ENCODE measurements around the gene MKKS. TPM values are rescaled to one million over a fixed set of nuclear protein-coding genes. Genes with fewer than 3 reads are reported as not detected.

The MKKS gene
- total and polyA plus RNA-seq, 2 donors (not counting 1 experiment from before 2014, with no cell fraction given): 6.0 to 12.6 TPM

DNA sequence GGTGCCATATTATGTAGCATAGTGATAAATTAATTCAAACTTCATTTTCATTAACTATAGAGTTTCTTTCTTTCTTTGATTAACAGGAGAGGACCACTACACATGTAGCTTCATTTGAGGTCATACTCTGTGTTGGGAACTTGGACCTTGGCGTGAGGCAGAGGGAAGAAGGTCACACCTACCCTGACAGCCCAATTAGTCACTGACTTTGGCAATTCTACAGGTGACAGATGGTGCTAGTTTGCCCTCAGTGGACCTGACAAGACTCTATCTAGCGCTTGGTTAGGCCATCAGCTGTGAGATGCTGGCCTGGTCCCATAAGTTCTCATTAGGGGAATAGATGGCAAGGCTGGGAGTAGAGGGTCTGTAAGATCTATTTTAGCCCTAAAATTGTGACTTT, 15.2 kb upstream of the MKKS start:
- intact Hi-C loops (cut with micrococcal nuclease): no loop called here
- no peak for TF ChIP-seq EZH2 (IDR thresholded peaks at IDR 0.05; ENCODE audit: borderline replicate concordance, insufficient read depth, low read depth, low read length, poor library complexity, severe bottlenecking)
- TF ChIP-seq, protein P1, sequence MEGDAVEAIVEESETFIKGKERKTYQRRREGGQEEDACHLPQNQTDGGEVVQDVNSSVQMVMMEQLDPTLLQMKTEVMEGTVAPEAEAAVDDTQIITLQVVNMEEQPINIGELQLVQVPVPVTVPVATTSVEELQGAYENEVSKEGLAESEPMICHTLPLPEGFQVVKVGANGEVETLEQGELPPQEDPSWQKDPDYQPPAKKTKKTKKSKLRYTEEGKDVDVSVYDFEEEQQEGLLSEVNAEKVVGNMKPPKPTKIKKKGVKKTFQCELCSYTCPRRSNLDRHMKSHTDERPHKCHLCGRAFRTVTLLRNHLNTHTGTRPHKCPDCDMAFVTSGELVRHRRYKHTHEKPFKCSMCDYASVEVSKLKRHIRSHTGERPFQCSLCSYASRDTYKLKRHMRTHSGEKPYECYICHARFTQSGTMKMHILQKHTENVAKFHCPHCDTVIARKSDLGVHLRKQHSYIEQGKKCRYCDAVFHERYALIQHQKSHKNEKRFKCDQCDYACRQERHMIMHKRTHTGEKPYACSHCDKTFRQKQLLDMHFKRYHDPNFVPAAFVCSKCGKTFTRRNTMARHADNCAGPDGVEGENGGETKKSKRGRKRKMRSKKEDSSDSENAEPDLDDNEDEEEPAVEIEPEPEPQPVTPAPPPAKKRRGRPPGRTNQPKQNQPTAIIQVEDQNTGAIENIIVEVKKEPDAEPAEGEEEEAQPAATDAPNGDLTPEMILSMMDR (IDR thresholded peaks at IDR 0.05): no peak
- peaks cover 37% of the 10 kb centered on the region for H3K79me2 ChIP-seq (ENCODE audit: control insufficient read depth, insufficient read depth, low read length)
- no peak overlapping the region for H3K9ac ChIP-seq (ENCODE audit: low read length)
- no peak overlapping the region for H2AFZ ChIP-seq (ENCODE audit: insufficient read depth, low read depth, low read length, poor library complexity, severe bottlenecking)
- H3K4me1 ChIP-seq (ENCODE audit: control insufficient read depth in 2 of 2, insufficient read depth in 2 of 2, low read length in 2 of 2): peaks cover 7 to 18% of the 10 kb centered on the region in 2 donors
- H3K27me3 ChIP-seq (replicated peaks in 1 of 4; ENCODE audit: control extremely low read depth in 1 of 4, control insufficient read depth in 3 of 4, insufficient read depth in 4 of 4, low read length in 3 of 4): no peaks in the 10 kb centered on the region
- H3K27ac Mint-ChIP-seq: no peak overlapping the region
- H3K27ac ChIP-seq (ENCODE audit: low read length in 2 of 2): no peak overlapping the region
- H3K9me3 ChIP-seq (ENCODE audit: control extremely low read depth in 1 of 3, control insufficient read depth in 2 of 3, insufficient read depth in 1 of 3, low read length in 2 of 3): no peaks in the 10 kb centered on the region
- CTCF ChIA-PET: no interaction called here
- no peaks in the 10 kb centered on the region for H3K36me3 ChIP-seq (replicated peaks in 1 of 2; ENCODE audit: control extremely low read depth in 1 of 2, control insufficient read depth in 1 of 2, extremely low read depth in 1 of 2, insufficient read depth in 2 of 2, low read length in 1 of 2)
- H3K4me1 Mint-ChIP-seq: peaks cover 29% of the 10 kb centered on the region
- no peak overlapping the region for H3K4me3 ChIP-seq (ENCODE audit: control extremely low read depth in 1 of 5, extremely low read depth in 1 of 5, insufficient read depth in 1 of 5, low read depth in 2 of 5, low read length in 4 of 5)
- H4K20me1 ChIP-seq (ENCODE audit: control insufficient read depth, insufficient read depth, low read length, poor library complexity, severe bottlenecking): no peaks in the 10 kb centered on the region
- no peak for ATAC-seq (ENCODE audit: low read depth)
- no peak overlapping the region for H3K4me2 ChIP-seq (replicated peaks; ENCODE audit: low read depth, low read length, poor library complexity, severe bottlenecking)
- POLR2A ChIA-PET: no interaction called here
- no peak overlapping the region for H3K4me3 Mint-ChIP-seq
- no peak for DNase-seq
- no peaks in the 10 kb centered on the region for H3K27me3 Mint-ChIP-seq
- no peaks in the 10 kb centered on the region for H3K9me3 Mint-ChIP-seq (ENCODE audit: insufficient read depth)
- WGBS (ENCODE audit: insufficient coverage): 100% methylated on average over 1 of the region's 2 CpGs

DNA sequence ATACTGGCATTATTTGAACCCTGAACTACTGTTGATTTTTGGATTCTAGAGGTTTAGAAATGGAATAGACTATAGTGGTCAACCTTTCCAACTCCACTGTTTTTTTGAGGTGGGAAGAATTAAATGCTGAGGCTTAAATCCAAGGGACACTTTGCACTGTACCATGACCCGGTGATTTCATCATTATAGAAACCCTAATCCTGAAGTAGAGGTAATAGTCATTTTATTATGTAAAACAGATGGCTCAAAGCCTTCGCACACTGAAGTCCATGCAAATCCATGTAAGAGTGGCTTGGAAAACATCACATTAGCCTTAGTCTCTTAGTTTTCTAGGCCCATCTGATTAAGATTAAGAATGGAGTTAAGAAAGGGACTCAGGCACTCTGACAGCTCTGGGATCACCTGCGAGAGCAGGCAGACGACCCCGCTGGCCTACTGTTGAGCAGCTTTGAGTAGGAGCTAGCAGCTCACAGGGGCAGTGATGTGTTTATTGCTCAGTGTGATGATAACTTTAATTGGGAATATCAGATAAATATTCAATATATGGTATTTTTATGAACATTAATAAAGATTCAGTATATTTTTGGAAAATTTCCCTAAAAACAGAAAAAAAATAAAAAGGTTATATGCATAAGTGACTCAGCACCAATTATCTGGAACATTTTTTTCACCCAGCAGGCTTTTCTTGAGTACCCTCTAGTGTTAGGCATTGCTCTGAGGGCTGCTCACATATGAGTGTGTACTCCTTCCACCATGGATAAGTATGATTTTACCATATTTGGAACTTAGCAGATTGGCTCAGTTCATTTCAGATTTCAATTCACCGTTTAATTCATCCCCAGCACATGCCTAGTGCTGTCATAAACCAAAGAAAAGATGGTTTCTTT, 14.5 kb upstream of the MKKS start:
- H3K4me3 Mint-ChIP-seq: no peak overlapping the region
- H3K4me1 ChIP-seq (ENCODE audit: control insufficient read depth in 2 of 2, insufficient read depth in 2 of 2, low read length in 2 of 2): peaks cover 5 to 12% of the 10 kb centered on the region in 2 donors
- H3K9me3 ChIP-seq (ENCODE audit: control extremely low read depth in 1 of 3, control insufficient read depth in 2 of 3, insufficient read depth in 1 of 3, low read length in 2 of 3): no peaks in the 10 kb centered on the region
- no peak overlapping the region for H2AFZ ChIP-seq (ENCODE audit: insufficient read depth, low read depth, low read length, poor library complexity, severe bottlenecking)
- peaks cover 37% of the 10 kb centered on the region for H3K79me2 ChIP-seq (ENCODE audit: control insufficient read depth, insufficient read depth, low read length)
- intact Hi-C loops (cut with micrococcal nuclease): no loop called here
- TF ChIP-seq, protein P1 (IDR thresholded peaks at IDR 0.05): no peak
- no peak for TF ChIP-seq EZH2 (IDR thresholded peaks at IDR 0.05; ENCODE audit: borderline replicate concordance, insufficient read depth, low read depth, low read length, poor library complexity, severe bottlenecking)
- H3K4me3 ChIP-seq (ENCODE audit: control extremely low read depth in 1 of 5, extremely low read depth in 1 of 5, insufficient read depth in 1 of 5, low read depth in 2 of 5, low read length in 4 of 5): no peak overlapping the region
- no peaks in the 10 kb centered on the region for H3K27me3 ChIP-seq (replicated peaks in 1 of 4; ENCODE audit: control extremely low read depth in 1 of 4, control insufficient read depth in 3 of 4, insufficient read depth in 4 of 4, low read length in 3 of 4)
- no peaks in the 10 kb centered on the region for H3K9me3 Mint-ChIP-seq (ENCODE audit: insufficient read depth)
- H3K4me2 ChIP-seq (replicated peaks; ENCODE audit: low read depth, low read length, poor library complexity, severe bottlenecking): no peak overlapping the region
- DNase-seq (no peak), ATAC-seq (ENCODE audit: low read depth) (no peak)
- H4K20me1 ChIP-seq (ENCODE audit: control insufficient read depth, insufficient read depth, low read length, poor library complexity, severe bottlenecking): no peaks in the 10 kb centered on the region
- WGBS (ENCODE audit: insufficient coverage): 100% methylated on average over 3 of the region's 6 CpGs
- POLR2A ChIA-PET: no interaction called here
- no peaks in the 10 kb centered on the region for H3K36me3 ChIP-seq (replicated peaks in 1 of 2; ENCODE audit: control extremely low read depth in 1 of 2, control insufficient read depth in 1 of 2, extremely low read depth in 1 of 2, insufficient read depth in 2 of 2, low read length in 1 of 2)
- H3K27me3 Mint-ChIP-seq: no peaks in the 10 kb centered on the region
- peaks cover 21% of the 10 kb centered on the region for H3K4me1 Mint-ChIP-seq
- CTCF ChIA-PET: no interaction called here
- no peak overlapping the region for H3K9ac ChIP-seq (ENCODE audit: low read length)
- H3K27ac Mint-ChIP-seq: no peak overlapping the region
- no peak overlapping the region for H3K27ac ChIP-seq (ENCODE audit: low read length in 2 of 2)
